ENCODE data around the gene ECE2.
"Not testable (repeated sequence)": the region's sequence is repeated elsewhere in the genome, so short reads cannot be mapped to it uniquely, and the experiment has no call there.

ECE2 gene

GRCh38 chr3:184338511-184338945 is 62.7 kb downstream of the ECE2 start:
- no peak for TF ChIP-seq CTCF (IDR thresholded peaks at IDR 0.05; ENCODE audit: control insufficient read depth, insufficient read depth, low read depth, low read length, missing control alignments)
- no peak for DNase-seq (ENCODE audit: low read depth)
- H3K4me3 ChIP-seq (ENCODE audit: control insufficient read depth, low read depth, low read length), result no peak overlapping the region

GRCh38 chr3:184339001-184339400 is 63.2 kb downstream of the ECE2 start:
- no peak overlapping the region for H3K4me3 ChIP-seq (ENCODE audit: control insufficient read depth, low read depth, low read length)
- no peak for TF ChIP-seq CTCF (IDR thresholded peaks at IDR 0.05; ENCODE audit: control insufficient read depth, insufficient read depth, low read depth, low read length, missing control alignments)
- DNase-seq (ENCODE audit: low read depth), result no peak

GRCh38 chr3:184339451-184340135 is 63.8 kb downstream of the ECE2 start:
- not testable (repeated sequence) for H3K4me3 ChIP-seq (ENCODE audit: control insufficient read depth, low read depth, low read length)

GRCh38 chr3:184341925-184342324 is 66.1 kb downstream of the ECE2 start:
- DNase-seq (ENCODE audit: low read depth), result no peak
- no peak for TF ChIP-seq CTCF (IDR thresholded peaks at IDR 0.05; ENCODE audit: control insufficient read depth, insufficient read depth, low read depth, low read length, missing control alignments)
- no peak overlapping the region for H3K4me3 ChIP-seq (ENCODE audit: control insufficient read depth, low read depth, low read length)

More at GRCh38 chr3:184339451-184340135, 63.8 kb downstream of the ECE2 start:
- not testable (repeated sequence) for DNase-seq (ENCODE audit: low read depth)

Data from AG09309 (cell line).